IgD-negative memory B cell (primary cell): ENCODE measurements around the gene FIBIN. TPM values are rescaled to one million over a fixed set of nuclear protein-coding genes. Genes with fewer than 3 reads are reported as not detected.
A peak's percentile ranks its signal among the peaks of the same experiment; 100 is the strongest.
"Not testable (repeated sequence)": the region's sequence is repeated elsewhere in the genome, so short reads cannot be mapped to it uniquely, and the experiment has no call there.

Experiments
- H3K27ac Mint-ChIP-seq, 3 donors: one replicate each; pipeline ENCODE4 v1.8.0; 2020 to 2022; ENCODE audit warnings: mild to moderate bottlenecking in 3 of 3, mixed read lengths in 3 of 3, moderate library complexity in 1 of 3
- H3K27me3 Mint-ChIP-seq: one replicate; pipeline ENCODE4 v1.8.0; 2021; ENCODE audit warnings: mixed read lengths
- H3K36me3 Mint-ChIP-seq: one replicate; pipeline ENCODE4 v1.8.0; 2020; ENCODE audit warnings: mild to moderate bottlenecking, mixed read lengths
- H3K4me1 Mint-ChIP-seq, 3 donors: one replicate each; pipeline ENCODE4 v1.8.0; 2020 to 2022; ENCODE audit warnings: mixed read lengths in 3 of 3, mild to moderate bottlenecking in 1 of 3
- H3K4me3 Mint-ChIP-seq, 4 donors: one replicate each; pipeline ENCODE4 v1.8.0; 2020 to 2022; ENCODE audit warnings: mild to moderate bottlenecking in 4 of 4, mixed read lengths in 4 of 4, moderate library complexity in 3 of 4
- H3K9me3 Mint-ChIP-seq, 3 donors: one replicate each; pipeline ENCODE4 v1.8.0; 2020 to 2021; ENCODE audit warnings: mixed read lengths in 3 of 3, mild to moderate bottlenecking in 1 of 3
- polyA plus RNA-seq: library from polyadenylated mRNA; unstranded; fragments of 300-500 nt; fragmentation: Illumina TruSeq; gene quantifications from one replicate; pipeline ENCODE4 v1.2.3, GENCODE V29; 2021

Gene FIBIN
- polyA plus RNA-seq, 1 donor from 2014 or later: not detected

DNA sequence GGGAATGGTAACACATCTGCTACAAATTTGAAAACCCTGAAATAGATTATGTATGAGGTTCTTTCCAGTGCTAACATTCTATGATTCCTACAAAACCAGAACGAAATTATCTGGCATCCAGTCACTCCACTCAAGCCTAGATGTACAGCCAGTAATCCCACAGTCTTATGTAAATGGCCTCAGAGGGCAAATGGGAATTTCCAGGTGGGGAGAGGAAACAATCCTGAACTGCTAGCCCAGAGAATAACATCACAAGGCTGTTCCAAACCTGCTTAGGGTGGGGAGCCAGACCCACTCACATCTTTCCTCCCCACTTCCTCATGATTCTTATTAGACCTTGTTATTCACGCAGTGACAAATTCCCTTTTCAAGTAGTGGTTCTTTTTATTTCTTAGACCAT is 3.5 kb downstream of the FIBIN start:
- no peak overlapping the region for H3K27ac Mint-ChIP-seq
- no peaks in the 10 kb centered on the region for H3K27me3 Mint-ChIP-seq
- H3K9me3 Mint-ChIP-seq: no peaks in the 10 kb centered on the region
- no peaks in the 10 kb centered on the region for H3K36me3 Mint-ChIP-seq
- H3K4me3 Mint-ChIP-seq: no peak overlapping the region
- H3K4me1 Mint-ChIP-seq: no peaks in the 10 kb centered on the region

DNA sequence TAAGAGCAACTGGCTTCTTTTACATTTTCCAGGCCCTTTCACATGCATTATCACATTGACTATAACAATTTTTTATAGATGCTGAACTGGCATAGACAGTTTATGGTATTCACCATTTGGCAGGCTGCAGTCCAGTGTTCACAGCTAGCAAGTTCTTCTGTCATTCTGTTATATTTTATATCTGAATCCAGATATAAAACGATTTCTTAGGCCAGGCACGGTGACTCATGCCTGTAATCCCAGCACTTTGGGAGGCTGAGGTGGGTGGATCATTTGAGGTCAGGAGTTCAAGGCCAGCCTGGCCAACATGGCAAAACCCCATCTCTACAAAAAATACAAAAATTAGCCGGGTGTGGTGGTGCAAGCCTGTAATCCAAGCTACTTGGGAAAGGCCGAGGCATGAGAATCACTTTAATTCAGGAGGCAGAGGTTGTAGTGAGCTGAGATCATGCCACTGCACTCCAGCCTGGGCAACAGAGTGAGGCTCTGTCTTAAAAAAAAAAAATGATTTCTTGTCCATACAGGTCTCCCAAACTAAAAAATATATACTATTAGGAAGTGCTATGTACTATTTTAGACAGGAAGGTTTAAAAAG is 7.3 kb downstream of the FIBIN start:
- H3K9me3 Mint-ChIP-seq, H3K36me3 Mint-ChIP-seq, H3K27ac Mint-ChIP-seq, H3K4me1 Mint-ChIP-seq, H3K27me3 Mint-ChIP-seq, H3K4me3 Mint-ChIP-seq: not testable (repeated sequence)

DNA sequence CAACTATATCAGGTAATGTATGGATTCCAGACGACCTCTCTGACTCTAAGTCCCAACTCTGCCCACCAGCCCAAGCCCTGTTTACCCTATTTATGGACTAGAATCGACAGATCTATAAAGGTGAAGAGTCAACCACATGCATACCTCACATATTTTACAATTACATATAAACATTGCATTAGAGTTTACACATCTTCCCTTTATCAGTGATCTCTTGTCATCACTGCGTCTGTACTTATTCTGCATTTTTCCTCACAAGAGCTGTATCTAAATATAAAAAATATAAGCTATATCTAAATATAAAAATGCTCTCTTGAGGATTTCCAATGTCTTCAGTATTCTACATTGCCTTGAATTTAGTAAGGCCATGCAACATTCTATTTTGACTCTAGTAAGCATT is 8.5 kb downstream of the FIBIN start:
- Mint-ChIP-seq H3K9me3 (no peaks in the 10 kb centered on the region), H3K36me3 (no peaks in the 10 kb centered on the region), H3K4me3 (no peak overlapping the region), H3K27ac (peak overlapping the region in 1 of 3 donors; percentile 17), H3K27me3 (no peaks in the 10 kb centered on the region), H3K4me1 (no peaks in the 10 kb centered on the region)

DNA sequence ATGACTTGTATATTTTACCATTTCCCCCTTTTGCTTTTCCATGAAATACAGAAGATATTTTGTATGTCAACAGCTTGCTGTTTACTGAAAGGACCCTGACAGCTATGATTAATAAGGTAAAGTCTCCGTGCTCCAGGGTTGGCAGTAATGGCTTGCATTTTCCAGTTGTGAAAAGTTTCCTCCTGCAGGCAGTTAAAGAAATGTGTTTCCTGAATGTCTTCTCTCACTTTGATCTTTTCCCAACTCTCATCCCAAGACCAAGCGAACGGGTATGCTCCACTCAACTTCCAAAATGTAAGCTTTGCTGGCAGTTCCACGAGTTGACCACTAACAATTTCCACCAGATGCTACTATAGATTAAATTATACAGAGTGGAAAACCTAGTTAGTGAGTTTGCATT is 8.9 kb downstream of the FIBIN start:
- no peaks in the 10 kb centered on the region for H3K36me3 Mint-ChIP-seq

DNA sequence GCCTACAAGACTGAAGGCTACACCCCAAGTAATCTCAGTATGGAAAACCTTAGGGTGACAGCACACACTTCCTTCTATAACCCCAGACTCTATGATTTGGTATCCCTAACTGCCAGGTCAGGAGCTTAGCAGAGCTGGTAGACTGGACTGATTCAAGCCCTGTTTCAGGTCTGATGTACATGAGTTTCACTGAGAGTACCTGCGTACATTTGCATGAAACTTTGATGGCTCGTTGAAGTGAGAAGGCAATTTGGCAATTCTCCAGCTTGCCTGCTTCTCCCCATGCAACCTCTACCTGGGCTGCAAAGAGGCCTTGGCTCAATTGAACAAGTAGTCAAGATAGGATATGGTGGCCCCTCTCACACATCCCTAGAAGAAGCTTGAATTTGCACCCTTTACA is 10.2 kb downstream of the FIBIN start:
- Mint-ChIP-seq H3K27me3 (no peaks in the 10 kb centered on the region), H3K36me3 (no peaks in the 10 kb centered on the region), H3K9me3 (peaks cover 0 to 4% (median 0%) of the 10 kb centered on the region in 3 donors), H3K4me3 (no peak overlapping the region), H3K27ac (no peak overlapping the region), H3K4me1 (no peaks in the 10 kb centered on the region)

More for the DNA sequence above, 8.9 kb downstream of the FIBIN start:
- Mint-ChIP-seq H3K4me3 (no peak overlapping the region), H3K27me3 (no peaks in the 10 kb centered on the region), H3K27ac (no peak overlapping the region), H3K4me1 (no peaks in the 10 kb centered on the region), H3K9me3 (peaks cover 0 to under 1% (median 0%) of the 10 kb centered on the region in 3 donors)

DNA sequence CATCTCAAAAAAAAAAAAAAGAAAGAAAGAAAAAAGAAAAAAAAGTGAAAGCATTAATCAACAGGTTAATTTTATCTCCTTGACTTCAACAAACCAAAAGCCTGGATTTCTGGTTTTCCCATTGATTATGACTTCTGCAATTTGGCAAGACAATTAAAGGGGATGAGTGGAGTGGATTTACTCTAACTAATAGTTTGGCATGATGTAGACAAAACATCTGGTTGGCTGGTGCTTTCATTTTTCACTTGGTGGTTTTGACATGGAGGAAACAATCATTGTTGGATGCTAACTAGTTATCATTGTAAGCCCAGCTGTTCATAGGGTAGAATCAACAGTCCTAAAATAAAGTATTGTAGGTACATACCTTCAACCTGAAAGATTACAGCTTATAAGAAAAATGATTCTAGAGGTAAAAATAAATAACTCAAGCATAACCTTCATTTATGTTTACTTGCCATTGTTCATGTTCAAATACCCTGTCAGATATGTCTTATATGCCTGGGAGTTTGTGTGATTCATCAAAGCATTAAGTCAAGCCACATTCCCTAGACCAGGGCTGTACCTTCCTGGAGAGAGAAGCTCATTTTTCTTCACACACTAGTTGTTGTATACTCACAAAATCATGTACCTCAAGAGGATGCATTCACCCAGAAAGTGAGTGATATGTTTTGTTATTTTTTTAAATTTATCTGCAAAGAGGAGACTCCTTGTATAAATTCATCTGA is 15.1 kb downstream of the FIBIN start:
- Mint-ChIP-seq H3K27ac (no peak overlapping the region), H3K36me3 (no peaks in the 10 kb centered on the region), H3K9me3 (peaks cover 0 to 4% (median 0%) of the 10 kb centered on the region in 3 donors), H3K27me3 (no peaks in the 10 kb centered on the region), H3K4me1 (no peaks in the 10 kb centered on the region), H3K4me3 (no peak overlapping the region)

DNA sequence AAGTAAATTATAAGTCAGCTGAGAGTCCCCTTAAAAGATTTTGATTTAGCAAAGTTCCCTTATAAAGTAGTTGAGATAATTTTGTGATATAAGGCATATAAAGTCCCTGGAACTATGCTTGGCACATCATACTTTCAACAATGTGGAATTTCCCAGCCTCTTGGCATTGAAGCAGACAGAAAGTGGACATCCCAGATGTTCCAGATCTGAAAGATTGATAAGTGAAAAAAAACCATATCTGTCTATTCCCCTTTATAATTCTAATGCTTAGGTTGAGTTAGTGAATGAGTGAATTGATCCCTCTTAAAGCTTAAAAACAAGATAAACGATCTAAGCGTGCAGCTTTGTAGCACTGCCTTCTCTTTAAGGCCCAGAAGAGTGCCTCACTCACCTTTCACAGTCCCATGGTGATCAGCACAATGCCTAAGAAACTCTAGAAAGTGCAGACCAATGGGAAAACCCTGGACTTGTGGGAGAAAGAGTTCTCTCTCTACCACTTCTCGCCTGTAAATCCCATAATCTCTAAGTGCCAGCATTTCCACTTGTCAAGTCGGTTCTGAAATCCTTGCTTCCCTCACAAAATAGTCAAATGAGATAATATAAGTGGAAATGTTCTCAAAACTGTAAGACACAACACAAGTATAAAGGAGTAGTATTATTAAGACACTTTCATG is 17.8 kb downstream of the FIBIN start:
- H3K27ac Mint-ChIP-seq: no peak overlapping the region
- no peak overlapping the region for H3K4me3 Mint-ChIP-seq
- no peaks in the 10 kb centered on the region for H3K4me1 Mint-ChIP-seq
- H3K36me3 Mint-ChIP-seq: no peaks in the 10 kb centered on the region
- no peaks in the 10 kb centered on the region for H3K27me3 Mint-ChIP-seq
- H3K9me3 Mint-ChIP-seq: peaks cover 0 to 4% (median 2%) of the 10 kb centered on the region in 3 donors

DNA sequence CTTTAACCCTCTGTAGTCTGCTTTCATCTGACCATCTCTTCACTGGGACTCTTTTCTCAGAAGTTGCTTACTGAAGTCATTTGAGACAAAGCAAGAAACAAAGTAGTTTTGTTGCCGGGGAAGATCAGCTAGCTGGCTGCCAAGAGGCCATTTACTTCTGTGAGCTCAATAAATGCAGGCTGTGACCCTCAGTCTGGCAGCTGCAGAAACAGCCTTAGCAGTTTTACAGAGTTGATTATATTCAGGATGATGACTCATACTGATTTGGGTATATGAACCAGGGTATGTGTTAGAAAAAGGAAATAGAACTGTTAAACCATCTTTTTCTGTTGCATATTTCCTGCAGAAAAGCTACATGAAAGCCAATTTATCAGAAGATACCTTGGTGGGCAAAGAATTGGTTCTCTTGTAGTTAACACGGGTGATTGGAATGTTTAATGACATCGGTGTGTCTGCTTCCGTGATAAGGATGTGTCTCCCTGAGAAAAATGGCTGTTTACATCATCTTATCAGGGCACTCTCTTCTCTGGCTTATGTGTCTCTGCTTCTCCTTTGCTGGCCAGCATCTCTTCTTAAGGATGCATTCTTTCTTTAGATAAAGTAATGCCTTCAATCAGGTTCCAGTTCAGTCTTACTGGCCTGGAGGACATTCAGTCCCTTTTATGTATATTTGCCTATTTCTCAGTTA is 18.5 kb downstream of the FIBIN start:
- H3K27ac Mint-ChIP-seq: no peak overlapping the region
- no peak overlapping the region for H3K4me3 Mint-ChIP-seq
- H3K36me3 Mint-ChIP-seq: no peaks in the 10 kb centered on the region
- H3K27me3 Mint-ChIP-seq: no peaks in the 10 kb centered on the region
- no peaks in the 10 kb centered on the region for H3K4me1 Mint-ChIP-seq
- H3K9me3 Mint-ChIP-seq: peaks cover 0 to 4% (median 2%) of the 10 kb centered on the region in 3 donors

DNA sequence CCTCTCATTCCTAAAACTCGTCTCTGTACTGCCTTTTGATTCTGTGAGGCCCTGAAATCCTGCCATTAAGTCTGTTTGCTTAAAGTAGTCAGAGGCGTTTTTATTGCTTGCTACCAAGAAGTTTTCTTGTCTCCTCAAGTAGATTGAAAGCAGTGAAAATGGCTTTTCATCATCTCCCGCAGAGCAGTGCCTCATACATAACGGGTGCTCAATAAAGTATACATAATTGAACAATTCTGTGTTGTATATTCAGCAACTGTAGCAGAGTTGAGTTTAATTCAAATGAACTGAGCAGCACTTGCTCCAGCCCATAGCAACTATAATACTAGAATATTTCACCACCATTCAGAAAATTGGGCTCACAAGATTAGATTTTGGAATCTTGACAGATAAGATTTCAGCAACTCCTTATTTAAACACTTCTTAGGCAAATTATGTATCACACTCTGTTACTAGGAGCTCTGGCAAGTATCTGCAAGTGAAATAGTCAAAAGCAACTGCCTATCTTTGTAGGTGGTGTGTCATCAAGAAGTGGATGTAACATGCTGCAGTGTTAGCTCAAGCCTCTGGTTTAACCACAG is 20.0 kb downstream of the FIBIN start:
- Mint-ChIP-seq H3K9me3 (peaks cover 0 to 2% (median 0%) of the 10 kb centered on the region in 3 donors), H3K27ac (no peak overlapping the region), H3K4me3 (no peak overlapping the region), H3K36me3 (no peaks in the 10 kb centered on the region), H3K27me3 (no peaks in the 10 kb centered on the region), H3K4me1 (no peaks in the 10 kb centered on the region)

DNA sequence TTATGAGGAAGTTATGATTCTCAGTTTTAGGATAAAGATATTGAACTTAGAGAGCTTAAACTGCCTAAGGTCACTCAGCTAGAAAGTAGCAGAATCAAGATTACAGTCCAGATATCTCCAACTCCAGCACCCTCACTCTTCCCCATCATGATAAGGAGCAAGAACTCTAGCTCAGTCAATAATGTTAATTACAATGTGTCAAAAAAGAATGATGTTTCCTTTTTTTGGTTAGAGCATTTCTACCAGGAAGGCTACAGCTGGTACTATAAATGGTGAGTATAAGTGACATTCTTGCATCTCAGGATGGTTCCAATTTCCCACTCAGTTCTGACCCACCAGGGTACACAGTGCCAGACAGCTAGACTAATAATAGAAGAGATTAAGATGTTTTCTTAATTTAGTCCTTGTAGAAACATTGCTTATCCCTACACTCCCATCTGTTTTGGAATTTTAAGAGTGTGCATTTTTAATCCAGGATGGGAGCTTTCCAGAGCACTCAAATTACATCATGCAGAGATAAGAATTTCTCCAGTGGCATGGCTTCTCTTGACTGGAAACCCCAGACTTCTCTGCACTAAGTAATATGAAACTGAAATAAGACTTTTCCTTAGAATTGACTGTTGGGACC is 25.1 kb downstream of the FIBIN start:
- Mint-ChIP-seq H3K27me3 (no peaks in the 10 kb centered on the region), H3K36me3 (no peaks in the 10 kb centered on the region), H3K4me1 (no peaks in the 10 kb centered on the region), H3K4me3 (no peak overlapping the region), H3K27ac (no peak overlapping the region), H3K9me3 (peaks cover 0 to 2% (median 0%) of the 10 kb centered on the region in 3 donors)

DNA sequence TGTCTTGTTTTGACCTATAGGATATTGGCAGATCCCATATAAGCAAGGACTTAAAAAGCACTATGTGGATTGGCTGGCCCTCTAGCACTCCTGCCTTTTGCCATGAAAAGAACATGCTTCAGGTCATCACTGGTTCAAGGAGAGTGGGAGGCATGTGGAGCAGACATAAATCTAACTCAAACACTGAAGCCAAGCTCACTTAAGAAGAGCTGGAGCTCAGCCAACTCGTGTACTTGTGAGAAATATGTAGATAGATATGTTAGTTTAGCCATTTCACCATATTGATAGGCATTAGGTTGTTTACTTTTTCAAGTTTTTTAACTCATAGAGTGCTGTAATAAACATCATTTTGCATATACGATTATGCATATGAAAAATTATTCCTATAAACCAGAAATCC is 26.8 kb downstream of the FIBIN start:
- Mint-ChIP-seq H3K36me3 (no peaks in the 10 kb centered on the region), H3K4me1 (no peaks in the 10 kb centered on the region), H3K9me3 (peaks cover 0 to 4% (median 3%) of the 10 kb centered on the region in 3 donors), H3K27me3 (no peaks in the 10 kb centered on the region), H3K4me3 (no peak overlapping the region), H3K27ac (no peak overlapping the region)

DNA sequence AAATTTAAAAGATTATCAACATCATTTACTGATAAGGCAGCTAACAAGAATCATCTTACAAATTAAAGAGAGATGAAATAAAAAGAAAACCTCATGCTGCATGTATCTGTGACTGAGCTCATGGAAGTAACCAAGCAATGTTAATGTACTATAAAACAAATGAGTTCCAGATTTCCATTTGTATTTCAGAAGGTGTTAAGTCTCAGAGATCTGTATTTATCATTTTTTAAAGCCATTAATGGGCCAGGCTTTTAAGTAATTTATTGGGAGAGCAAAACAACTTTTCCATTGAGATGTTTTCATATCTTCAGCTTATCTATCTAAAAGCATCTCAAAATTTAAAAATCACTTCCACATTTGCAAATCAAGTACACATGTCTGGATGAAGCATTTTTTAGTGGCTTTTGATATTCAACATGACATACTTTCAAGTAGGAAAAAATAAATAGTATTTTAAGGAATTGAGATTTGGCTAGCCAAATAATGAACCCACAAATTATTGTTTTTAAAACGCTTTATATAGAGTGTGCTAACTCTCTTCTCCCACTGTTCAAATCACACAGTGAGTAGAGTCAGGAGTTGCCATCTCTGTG is 28.8 kb downstream of the FIBIN start:
- Mint-ChIP-seq H3K27ac (no peak overlapping the region), H3K4me3 (no peak overlapping the region), H3K4me1 (no peaks in the 10 kb centered on the region), H3K36me3 (no peaks in the 10 kb centered on the region), H3K9me3 (peaks cover 0 to 7% (median 4%) of the 10 kb centered on the region in 3 donors), H3K27me3 (no peaks in the 10 kb centered on the region)

DNA sequence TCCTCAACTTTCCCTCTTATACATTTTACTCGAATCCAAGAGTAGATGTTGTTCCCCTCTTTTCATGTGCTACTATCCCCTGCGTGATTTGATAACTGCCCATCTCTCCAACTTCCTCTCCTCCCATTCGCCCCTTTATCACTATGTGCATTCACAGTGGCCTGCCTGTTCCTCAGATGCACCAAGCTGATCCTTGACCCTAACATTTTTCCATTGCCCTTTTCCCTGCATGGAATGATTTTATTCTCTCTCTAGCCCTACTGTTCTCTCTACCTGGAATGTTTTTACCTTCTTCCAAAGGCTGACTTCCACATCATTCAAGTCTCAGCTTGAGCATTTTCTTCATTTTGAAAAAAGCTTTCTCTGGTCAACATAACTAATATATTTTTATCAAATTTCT is 31.0 kb downstream of the FIBIN start:
- H3K9me3 Mint-ChIP-seq: peaks cover 0 to 7% (median 4%) of the 10 kb centered on the region in 3 donors
- no peak overlapping the region for H3K4me3 Mint-ChIP-seq
- peak overlapping the region in 1 of 3 donors; percentile 84 for H3K27ac Mint-ChIP-seq

DNA sequence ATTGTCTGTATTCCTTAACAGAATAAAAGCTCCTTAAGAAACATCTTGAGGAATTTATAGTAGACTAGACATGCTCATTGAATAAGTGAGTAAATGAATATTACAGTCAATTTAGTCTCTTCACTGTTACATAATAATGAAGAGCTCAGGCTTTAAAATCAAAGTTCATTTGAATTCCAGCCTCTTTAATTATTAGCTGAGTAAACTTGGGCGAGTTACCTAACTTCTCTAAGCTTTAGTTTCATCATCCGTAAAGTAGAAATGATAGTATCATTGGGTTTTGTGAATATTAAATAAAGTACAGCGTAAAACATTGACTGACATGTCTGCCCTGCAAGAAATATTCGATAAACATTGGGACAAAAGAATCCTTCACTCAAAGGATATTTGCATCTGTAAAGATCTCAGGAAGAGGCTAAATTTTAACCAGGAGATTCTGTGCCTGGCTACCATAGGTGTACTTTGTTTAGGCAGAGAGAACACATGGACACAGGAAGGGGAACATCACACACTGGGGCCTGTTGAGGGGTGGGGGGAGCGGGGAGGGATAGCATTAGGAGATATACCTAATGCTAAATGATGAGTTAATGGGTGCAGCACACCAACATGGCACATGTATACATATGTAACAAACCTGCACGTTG is 31.5 kb downstream of the FIBIN start:
- H3K4me1 Mint-ChIP-seq: no peaks in the 10 kb centered on the region
- H3K9me3 Mint-ChIP-seq: peaks cover 0 to 7% (median 4%) of the 10 kb centered on the region in 3 donors
- H3K27me3 Mint-ChIP-seq: no peaks in the 10 kb centered on the region
- H3K36me3 Mint-ChIP-seq: no peaks in the 10 kb centered on the region
- no peak overlapping the region for H3K4me3 Mint-ChIP-seq
- H3K27ac Mint-ChIP-seq: no peak overlapping the region

More for the DNA sequence above, 31.0 kb downstream of the FIBIN start:
- Mint-ChIP-seq H3K36me3 (no peaks in the 10 kb centered on the region), H3K27me3 (no peaks in the 10 kb centered on the region), H3K4me1 (no peaks in the 10 kb centered on the region)
